GM21737 (cell line): Measurements from ENCODE around the gene DPYD.

Source experiments
- ATAC-seq: cut with Tn5 transposase; IDR thresholded peaks from one replicate; pipeline ENCODE4 v1.9.1; 2021; ENCODE audit warnings: mild to moderate bottlenecking, moderate library complexity; ENCODE audit not compliant: unreplicated experiment

Gene DPYD

GRCh38 chr1:97907886-97908285 lies 12.9 kb downstream of the DPYD start:
- ATAC-seq: no peak

- no peak for ATAC-seq
Observed at GRCh38 chr1:97906567-97907241, 14.1 kb downstream of the DPYD start.

DNA sequence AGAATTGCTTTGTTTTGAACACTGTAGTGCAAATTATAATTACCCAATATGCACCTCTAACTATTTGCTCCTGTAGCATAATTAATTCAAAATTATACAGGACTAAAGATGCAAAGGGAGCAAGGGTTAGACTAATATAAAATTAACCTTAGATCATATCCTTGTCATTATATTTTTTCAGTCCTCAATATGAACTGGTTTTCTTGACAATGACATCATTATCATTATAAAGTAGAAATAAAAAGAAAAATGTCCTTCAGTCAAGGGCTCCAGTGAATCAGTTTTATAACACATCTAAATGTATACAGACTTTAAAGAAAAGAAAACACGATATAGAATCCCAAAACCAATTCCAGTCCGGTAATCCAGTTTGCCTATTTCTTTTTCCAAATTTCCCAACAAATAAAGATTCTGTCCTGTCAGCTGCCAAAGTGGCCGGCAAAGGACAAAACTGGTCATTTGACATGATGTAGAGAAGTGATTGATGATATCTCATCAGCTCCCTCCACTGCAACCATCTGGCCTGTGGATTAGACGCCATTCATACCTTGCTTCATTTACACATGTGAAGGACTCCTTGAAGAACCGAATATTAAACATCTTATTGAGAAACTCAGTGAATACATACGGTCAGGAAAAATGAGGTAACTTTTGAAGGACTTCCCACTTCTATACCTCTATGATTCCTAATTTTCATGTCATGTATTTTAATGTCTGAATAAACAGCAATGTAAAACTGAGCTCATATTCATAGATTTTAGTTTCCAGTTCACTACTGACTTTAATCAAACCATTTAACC lies 15.5 kb downstream of the DPYD start:
- no peak for ATAC-seq

- ATAC-seq: no peak
Observed at GRCh38 chr1:97904534-97904933, 16.3 kb downstream of the DPYD start.

DNA sequence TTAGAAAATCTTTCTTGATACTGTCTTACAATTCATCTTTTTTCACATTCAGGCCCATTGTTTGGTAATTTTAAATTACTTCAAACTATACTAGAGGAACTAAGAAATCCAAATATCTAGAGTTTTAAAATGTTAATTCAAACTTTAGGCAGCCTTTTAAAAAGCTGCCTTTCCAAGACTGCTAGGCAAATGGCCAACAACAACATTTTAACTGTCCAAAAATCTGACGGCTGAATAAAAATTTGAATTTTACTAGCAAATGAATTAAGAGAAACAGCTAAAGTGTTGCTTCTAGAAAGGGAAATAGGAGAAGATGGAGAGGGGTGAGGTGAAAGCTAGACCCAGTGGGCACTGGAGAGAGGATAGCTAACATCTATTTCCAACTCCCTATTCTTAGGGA lies 17.2 kb downstream of the DPYD start:
- ATAC-seq: no peak

DNA sequence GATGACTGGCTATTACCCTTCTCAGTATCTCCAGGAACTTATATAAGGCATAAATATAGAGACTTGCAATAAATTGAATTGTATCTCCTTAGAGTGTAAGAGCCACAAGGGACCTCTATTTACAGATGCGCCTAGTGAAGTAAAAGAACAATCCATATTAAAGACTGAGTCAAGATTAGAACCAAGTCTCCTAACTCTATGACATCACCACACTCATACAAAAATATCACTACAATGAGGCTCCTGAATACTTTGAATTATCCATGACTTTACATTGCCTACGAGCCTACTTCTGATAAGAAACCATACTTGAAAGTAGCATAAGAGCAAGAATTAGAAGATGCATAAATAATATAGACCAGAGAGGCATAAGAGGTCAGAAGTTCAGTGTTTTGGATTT lies 18.8 kb downstream of the DPYD start:
- no peak for ATAC-seq

DNA sequence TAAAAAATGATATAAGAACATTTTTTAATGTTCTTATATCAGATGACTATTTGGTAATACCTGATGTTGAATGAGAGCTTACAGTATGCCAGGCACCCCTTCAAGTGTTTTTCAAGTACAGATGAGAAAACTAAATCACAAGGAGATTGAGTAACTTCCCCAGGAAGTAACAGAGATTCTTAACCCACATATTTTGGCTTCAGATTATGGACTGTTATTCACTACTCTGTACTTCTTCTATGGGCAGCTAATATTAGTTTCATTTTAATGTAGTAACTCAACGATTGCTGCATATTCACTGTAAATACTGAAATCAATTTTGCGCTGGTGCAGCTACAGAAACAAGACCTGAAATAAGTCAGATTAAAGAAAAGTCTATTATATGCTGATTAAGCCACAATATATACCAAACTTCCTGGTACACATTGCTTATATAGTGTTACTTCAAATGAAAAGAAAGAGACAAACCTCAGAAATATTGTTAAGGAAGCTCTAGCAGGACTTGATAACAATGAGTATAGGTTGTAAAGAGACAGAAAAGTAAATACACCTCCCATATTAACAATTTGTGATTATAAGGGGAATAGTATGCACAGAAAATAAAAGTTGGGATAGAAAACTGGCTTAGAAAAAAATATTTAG lies 19.7 kb downstream of the DPYD start:
- ATAC-seq: no peak

DNA sequence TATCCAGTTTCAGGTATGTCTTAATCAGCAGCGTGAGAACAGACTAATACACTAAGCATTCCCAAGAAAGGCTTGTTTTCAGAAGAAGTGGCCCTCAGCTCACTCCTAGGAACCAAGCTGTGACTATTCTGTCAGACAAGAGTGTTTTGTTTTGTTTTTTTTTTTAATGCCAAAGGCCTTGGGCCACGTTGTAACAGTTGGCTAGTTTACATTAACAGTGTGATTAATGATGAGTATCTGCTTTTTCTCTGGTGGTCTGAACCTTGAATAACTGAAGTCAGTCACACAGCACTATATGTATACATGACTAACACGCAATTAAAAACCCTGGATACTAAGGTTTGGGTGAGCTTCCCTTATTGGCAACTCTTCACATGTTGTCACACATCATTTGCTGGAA lies 21.9 kb downstream of the DPYD start:
- no peak for ATAC-seq

DNA sequence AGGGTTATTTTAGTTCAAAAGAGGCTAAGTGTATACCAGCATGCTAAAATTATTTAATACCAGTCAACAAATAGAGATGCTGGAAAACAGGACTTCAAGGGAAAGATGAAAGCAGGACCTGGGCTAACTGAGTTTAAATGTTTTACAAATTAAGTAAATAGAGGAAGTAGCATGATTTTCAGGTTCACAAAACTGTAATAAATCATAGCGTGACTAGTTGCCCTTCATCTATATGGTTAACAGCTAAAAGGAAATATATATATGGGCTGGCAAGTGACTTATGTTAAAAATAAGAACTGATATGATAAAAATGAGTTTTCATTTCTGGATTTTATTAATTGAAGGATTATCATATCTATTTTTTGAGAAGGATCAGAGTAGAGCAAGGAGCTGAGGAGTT lies 25.6 kb downstream of the DPYD start:
- no peak for ATAC-seq

DNA sequence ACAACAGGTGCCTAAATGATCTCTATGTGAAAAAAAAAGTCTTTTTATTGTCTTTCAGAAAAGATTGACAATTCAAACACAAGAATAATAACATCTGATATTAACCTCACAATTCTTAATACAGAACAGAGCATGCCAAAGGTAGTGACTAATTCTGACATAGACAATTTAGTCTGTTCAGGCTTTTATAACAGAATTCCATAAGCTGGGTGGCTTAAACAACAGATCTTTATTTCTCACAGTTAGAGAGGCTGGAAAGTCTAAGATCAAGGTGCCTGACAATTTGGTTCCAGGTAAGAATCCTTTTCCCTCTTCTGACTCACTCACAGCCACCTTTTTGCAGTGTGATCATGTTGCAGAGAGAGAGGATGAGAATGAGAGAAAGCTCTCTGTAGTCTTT lies 27.0 kb downstream of the DPYD start:
- no peak for ATAC-seq

DNA sequence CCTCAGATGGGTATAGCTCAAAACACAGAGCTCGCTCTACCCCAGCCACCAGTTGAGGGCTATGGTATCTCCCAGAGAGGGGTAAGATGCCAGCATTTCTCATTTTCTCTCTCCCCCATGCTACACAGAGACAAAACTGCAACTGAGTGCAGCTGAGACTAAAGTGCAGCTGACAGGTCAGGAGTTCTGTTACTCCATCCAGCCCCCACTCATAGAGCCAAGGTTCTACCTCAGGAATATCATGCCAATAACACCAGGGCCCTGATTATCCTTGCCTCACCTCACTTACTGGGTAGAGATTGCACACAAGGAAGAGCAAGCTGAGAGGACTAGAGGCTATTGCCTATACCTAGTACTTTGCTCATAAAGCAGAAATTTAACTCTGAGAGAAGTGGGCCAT lies 34.6 kb downstream of the DPYD start:
- ATAC-seq: no peak

DNA sequence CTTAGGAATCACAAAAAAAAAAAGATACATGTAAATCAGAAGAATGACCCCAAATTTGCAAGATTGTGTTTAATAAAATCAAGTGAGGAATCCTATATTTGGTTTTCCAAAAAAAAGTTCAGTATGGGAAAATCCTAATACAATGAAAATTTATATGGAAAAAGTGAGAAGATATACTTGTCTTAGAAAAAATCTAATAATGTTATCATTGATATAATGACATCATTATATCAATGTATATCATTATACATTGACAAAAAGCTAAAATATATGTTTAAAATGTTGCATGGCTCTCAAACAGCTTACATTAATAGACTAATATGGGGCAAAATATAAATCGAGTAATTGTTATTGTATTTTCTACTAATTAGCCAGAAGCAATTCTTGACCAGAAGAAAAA lies 37.0 kb downstream of the DPYD start:
- no peak for ATAC-seq

DNA sequence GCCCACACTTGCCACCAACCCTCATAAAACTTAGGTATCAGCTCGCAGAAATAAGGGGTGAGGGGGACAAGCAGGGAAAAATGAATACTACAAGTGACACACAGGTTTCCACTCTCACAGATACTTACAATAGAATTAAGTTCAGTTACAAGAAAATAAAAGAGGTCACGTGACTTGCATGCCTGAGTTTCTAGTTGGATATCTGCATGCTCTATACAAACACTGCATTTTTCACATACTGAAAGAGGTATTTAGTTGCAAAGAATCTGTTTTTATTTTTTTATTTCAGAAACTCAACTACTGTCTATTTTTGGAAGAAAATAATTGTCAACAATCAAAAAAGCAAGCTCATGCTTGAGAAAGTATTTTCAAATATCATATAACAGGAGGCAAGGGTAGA lies 43.5 kb downstream of the DPYD start:
- ATAC-seq: no peak

DNA sequence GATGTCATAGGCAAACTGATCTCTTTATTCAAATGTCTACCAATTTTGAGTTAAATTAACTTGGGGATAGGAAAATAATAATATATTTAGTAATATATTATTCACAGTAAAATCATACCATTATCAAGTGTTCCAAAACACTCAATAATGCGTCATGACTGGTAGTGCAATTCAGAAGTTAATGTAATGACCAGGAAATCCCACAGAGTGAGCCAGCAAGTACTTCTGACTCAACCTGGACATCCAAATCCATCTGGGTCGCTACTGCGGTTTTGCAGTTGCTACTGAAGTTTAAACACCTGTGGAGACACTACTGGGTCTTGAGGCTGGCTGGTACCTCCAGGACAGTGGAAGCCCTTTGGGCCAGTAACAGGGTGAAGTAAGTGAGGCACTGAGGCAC lies 44.8 kb downstream of the DPYD start:
- no peak for ATAC-seq

DNA sequence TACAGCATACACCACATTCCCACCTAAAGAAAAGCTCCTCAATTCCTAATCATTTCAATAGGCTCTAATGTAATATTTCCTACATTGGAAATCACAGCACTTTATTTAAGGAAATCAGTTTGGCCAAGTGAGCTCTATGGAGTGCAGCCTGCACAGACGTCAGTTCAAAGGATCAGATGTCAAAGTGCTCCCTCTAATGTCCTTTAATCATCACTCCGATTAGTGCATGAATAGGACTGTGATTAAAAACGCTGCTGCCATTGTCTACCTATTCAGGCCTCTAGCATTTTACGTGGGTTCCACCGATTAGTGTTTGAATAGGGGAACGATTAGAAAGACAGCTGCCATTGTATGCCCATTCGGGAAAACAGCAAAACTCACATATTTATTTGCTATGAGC lies 50.2 kb downstream of the DPYD start:
- no peak for ATAC-seq

- no peak for ATAC-seq
Observed at GRCh38 chr1:97869441-97869840, 51.4 kb downstream of the DPYD start.

DNA sequence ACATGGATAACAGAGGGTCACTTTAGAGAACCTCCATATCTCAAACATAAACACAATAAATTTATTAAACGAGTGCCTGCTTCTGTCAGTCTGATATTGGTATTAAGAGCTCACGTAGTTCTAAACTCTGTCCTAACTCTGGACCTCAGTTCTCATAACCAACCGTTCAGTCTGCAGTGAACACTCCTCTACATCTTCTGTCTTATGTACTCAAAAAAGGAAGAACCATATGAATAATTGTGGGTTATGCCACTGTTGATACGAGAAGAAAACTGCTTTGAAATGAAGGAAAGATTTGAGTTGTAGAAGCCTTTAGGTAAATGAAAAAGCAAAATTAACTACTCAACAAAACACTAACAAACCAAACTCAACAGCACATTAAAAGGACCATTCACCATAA lies 53.7 kb downstream of the DPYD start:
- ATAC-seq: no peak

DNA sequence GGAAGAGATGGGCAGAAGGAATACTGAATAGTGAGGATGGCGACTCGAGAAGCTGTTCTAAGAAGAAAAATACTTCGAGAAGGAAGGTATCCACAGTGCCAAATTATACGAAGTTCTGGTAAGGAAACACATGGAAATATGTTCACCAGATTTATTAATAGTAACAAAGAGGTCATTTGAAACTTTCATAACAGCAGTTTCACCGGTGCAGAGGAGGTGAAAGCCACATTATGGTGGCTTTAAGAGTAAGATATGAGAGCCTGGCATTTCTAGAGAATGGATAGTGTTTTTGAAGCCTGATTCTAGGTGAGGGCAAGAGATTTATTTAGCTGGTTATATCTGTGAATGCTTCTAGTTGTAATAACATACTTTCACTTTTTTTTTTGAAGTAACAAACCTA lies 56.2 kb downstream of the DPYD start:
- ATAC-seq: no peak

DNA sequence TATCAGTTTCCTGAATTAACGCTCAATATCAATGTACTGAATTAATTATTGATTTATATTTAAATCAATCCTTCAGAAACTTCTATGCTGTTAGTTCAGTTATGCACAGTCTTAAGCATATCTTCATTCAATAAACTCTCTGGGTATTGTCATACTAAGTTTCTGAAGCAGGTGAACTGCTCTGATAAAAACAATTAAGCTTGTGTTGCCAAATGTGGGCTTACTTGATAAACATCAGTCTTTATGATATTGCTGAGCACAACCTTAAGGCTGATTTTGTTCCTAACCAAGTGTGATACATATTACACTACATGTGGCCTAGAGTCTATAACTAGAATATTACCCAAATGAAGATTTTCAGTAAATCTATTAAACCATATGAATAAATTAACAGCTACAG lies 67.6 kb downstream of the DPYD start:
- no peak for ATAC-seq

DNA sequence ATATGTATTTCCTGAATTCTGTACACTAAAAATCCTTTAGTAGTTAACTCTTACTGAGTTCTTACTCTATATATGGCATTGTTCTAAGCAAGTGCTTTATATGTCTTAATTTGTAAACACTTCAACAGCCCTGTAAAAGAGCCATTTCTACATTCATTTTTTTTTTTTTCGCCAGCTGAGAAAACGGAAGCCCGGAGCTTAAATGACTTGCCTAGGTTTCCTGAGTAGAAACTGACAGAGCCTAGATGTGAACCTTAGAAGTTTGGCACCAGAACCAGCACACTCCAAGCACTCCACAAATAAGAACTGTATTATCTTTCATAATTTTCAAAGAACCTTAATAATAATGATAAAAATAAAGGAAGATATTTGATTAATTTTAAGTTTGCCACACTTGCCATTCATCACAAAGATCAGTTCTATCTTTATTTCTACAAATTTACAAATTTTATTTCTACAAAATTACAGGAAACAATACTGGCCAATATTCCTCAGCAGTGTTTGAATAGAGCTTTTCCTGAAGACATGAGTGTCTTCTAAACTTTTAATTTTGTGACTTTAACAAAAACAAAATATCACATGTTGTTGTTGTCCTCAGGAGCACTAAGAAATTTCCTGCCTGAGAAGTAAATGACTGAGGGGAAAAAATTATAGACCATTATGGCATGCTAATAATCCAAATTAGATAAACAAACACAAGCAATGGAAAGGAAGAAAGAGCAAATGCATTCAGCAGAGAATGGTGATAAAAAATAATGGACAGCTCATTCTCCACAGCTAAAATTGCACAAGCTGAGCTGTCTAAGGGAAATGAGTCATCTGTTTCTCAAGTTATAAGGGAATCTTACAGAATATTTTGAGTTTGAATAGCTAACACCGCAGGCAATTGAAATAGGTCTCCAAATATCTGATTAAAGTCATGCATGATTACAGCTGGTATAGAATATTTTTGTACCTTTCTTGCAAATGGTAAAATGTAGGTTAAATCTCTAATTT lies 71.2 kb downstream of the DPYD start:
- no peak for ATAC-seq

- ATAC-seq: no peak
Observed at GRCh38 chr1:97845805-97846204, 75.0 kb downstream of the DPYD start.
